K562 (cell line): ENCODE data around the gene IKZF4. TPM values are rescaled to one million over a fixed set of nuclear protein-coding genes. Genes with fewer than 3 reads are reported as not detected.
A peak's percentile ranks its signal among the peaks of the same experiment; 100 is the strongest.

ENCODE experiments used
- ATAC-seq: fragments of 200-7000 bp; cut with Tn5 transposase; 3 replicates; pipeline ENCODE4 v1.9.1; 2020; ENCODE audit warnings: moderate library complexity
- BruUV-seq: library from RNA; stranded (reverse); fragments of 400-500 nt; replicated peaks from 2 replicates; lab custom pipeline; 2021; lab: Mats Ljungman, UMichigan
- CTCF ChIA-PET: fragments of 300-600 bp; formaldehyde crosslinking; extraction: SDS; loops from one replicate; lab custom pipeline; 2021; ENCODE audit warnings: low intra/inter-chr PET ratio; lab: Yijun Ruan, JAX
- POLR2A ChIA-PET: fragments of 300-600, 350-650 bp; sonication (Branson Sonifier 250); formaldehyde crosslinking; extraction: SDS; loops from one replicate; lab custom pipeline; 2021; ENCODE audit warnings: antibody characterized with exemption, inconsistent platforms; lab: Yijun Ruan, JAX
- DNase-seq, 4 experiments: peaks; one replicate each; pipeline versions ENCODE4 v3.0.0 to v3.0.0-alpha.2; 2011 to 2018; ENCODE audit warnings: low spot score in 3 of 4, mixed read lengths in 3 of 4; ENCODE audit errors: extremely low read depth in 1 of 4
- FAIRE-seq: peaks from 2 replicates; lab custom pipeline; 2011; peaks lifted over from hg19 to GRCh38; lab: Jason Lieb, UNC
- H2AFZ ChIP-seq: 2 replicates; pipeline ENCODE4 v1.6.0; 2011; ENCODE audit warnings: low read depth, low read length, control low read depth, inconsistent platforms
- H3K27ac ChIP-seq: fragments of 200-600 bp; 3 replicates; pipeline ENCODE4 v1.8.0; 2011; ENCODE audit warnings: low read depth, mild to moderate bottlenecking, control low read depth, inconsistent platforms, low read length, moderate library complexity, mixed read lengths; ENCODE audit errors: extremely low read depth
- H3K27me3 ChIP-seq, 2 experiments: fragments of 300-600 bp in 1 of 2; 2 replicates in 1 of 2; 3 replicates in 1 of 2; pipeline versions ENCODE4 v1.6.0 to v1.8.0; 2011; ENCODE audit warnings: inconsistent platforms in 2 of 2, low read length in 2 of 2, mild to moderate bottlenecking in 1 of 2, mixed read lengths in 1 of 2, moderate library complexity in 1 of 2; ENCODE audit not compliant: control insufficient read depth in 2 of 2, insufficient read depth in 2 of 2
- H3K36me3 ChIP-seq: fragments of 300-600 bp; 3 replicates; pipeline ENCODE4 v1.8.0; 2011; ENCODE audit warnings: mild to moderate bottlenecking, low read length, inconsistent platforms; ENCODE audit not compliant: control insufficient read depth, insufficient read depth
- H3K4me1 ChIP-seq, 2 experiments: fragments of 200-600 bp in 1 of 2; replicated peaks in 1 of 2; 2 replicates in 1 of 2; 3 replicates in 1 of 2; pipeline versions ENCODE4 v1.5.1 to v1.8.0; 2011; ENCODE audit warnings: inconsistent platforms in 2 of 2, low read length in 2 of 2, mild to moderate bottlenecking in 1 of 2, mixed read lengths in 1 of 2, moderate library complexity in 1 of 2; ENCODE audit not compliant: control insufficient read depth in 2 of 2, insufficient read depth in 2 of 2
- H3K4me2 ChIP-seq: 2 replicates; pipeline ENCODE4 v1.6.1; 2011; ENCODE audit warnings: low read length, control low read depth, inconsistent platforms, mixed read lengths; ENCODE audit not compliant: insufficient read depth
- H3K4me3 ChIP-seq: fragments of 200-600 bp; sonication (generic), shearing (Covaris generic); 2 replicates; pipeline ENCODE4 v1.5.1; 2016; ENCODE audit warnings: control low read depth, inconsistent platforms
- H3K79me2 ChIP-seq: fragments of 200-600 bp; 3 replicates; pipeline ENCODE4 v1.8.0; 2011; ENCODE audit warnings: low read length, inconsistent platforms; ENCODE audit not compliant: control insufficient read depth, insufficient read depth
- H3K9ac ChIP-seq, 2 experiments: 2 replicates each; pipeline versions ENCODE4 v1.6.0 to v1.6.1; 2011; ENCODE audit warnings: low read depth in 2 of 2, low read length in 2 of 2, control low read depth in 1 of 2, inconsistent platforms in 1 of 2, mild to moderate bottlenecking in 1 of 2, mixed read lengths in 1 of 2; ENCODE audit not compliant: insufficient read depth in 1 of 2
- H3K9me1 ChIP-seq: one replicate; pipeline ENCODE4 v1.6.0; 2011; ENCODE audit warnings: inconsistent platforms, mild to moderate bottlenecking, low read length, moderate library complexity; ENCODE audit not compliant: control insufficient read depth, insufficient read depth
- H3K9me3 ChIP-seq: replicated peaks from 2 replicates; pipeline ENCODE4 v1.5.1; 2011; ENCODE audit warnings: low read depth, low read length, inconsistent platforms; ENCODE audit not compliant: control insufficient read depth, insufficient read depth
- H4K20me1 ChIP-seq: replicated peaks from 2 replicates; pipeline ENCODE4 v1.6.1; 2011; ENCODE audit warnings: low read length, inconsistent platforms, mixed read lengths; ENCODE audit not compliant: control insufficient read depth, insufficient read depth
- AFF4 ChIP-seq: sonication (generic); formaldehyde crosslinking; IDR thresholded peaks from 2 replicates; pipeline ENCODE4 v1.8.0; 2023; ENCODE audit warnings: mild to moderate bottlenecking, missing genetic modification reagents
- HLTF ChIP-seq: fragments of 450-650 bp; IDR thresholded peaks from 2 replicates; pipeline ENCODE4 v1.6.1; 2016
- HNRNPH1 ChIP-seq: fragments of 200-400 bp; formaldehyde crosslinking; optimal IDR thresholded peaks from 2 replicates; pipeline ENCODE3; 2017; ENCODE audit warnings: low read depth, mild to moderate bottlenecking, low read length, moderate library complexity
- ID3 ChIP-seq, 2 experiments: fragments of 250-450 bp in 1 of 2; fragments of 450-650 bp in 1 of 2; sonication (Bioruptor Pico) in 1 of 2; IDR thresholded peaks; 2 replicates each; pipeline versions ENCODE4 v1.6.1 to v1.8.0; 2016 to 2021; ENCODE audit warnings: mild to moderate bottlenecking in 2 of 2, moderate library complexity in 2 of 2, missing compliant biosample characterization in 1 of 2, missing genetic modification characterization in 1 of 2
- KDM1A ChIP-seq, 2 experiments: fragments of 450-650 bp; IDR thresholded peaks; 2 replicates each; pipeline ENCODE4 v1.6.1; 2016; ENCODE audit warnings: mild to moderate bottlenecking in 2 of 2
- MCM7 ChIP-seq, 2 experiments: fragments of 450-650 bp; IDR thresholded peaks; 2 replicates each; pipeline ENCODE4 v1.6.1; 2016 to 2018
- PHB2 ChIP-seq: fragments of 450-650 bp; IDR thresholded peaks from 2 replicates; pipeline ENCODE4 v1.6.1; 2017; ENCODE audit warnings: low read depth
- PHF20 ChIP-seq: fragments of 450-650 bp; IDR thresholded peaks from 2 replicates; pipeline ENCODE4 v1.6.1; 2018; ENCODE audit not compliant: partially characterized antibody
- SMARCE1 ChIP-seq: fragments of 450-650 bp; IDR thresholded peaks from 2 replicates; pipeline ENCODE4 v1.7.1; 2016; ENCODE audit warnings: mild to moderate bottlenecking
- TOE1 ChIP-seq, 2 experiments: fragments of 450-650 bp in 1 of 2; sonication (generic) in 1 of 2; formaldehyde crosslinking in 1 of 2; IDR thresholded peaks; 2 replicates each; pipeline versions ENCODE4 v1.7.1 to v1.8.0; 2016 to 2022; ENCODE audit warnings: borderline replicate concordance in 2 of 2, mild to moderate bottlenecking in 2 of 2, antibody characterized with exemption in 1 of 2, inconsistent platforms in 1 of 2, low read depth in 1 of 2, missing genetic modification reagents in 1 of 2, moderate library complexity in 1 of 2
- ZBTB7A ChIP-seq: IDR thresholded peaks from 2 replicates; pipeline ENCODE4 v1.6.1; 2011; ENCODE audit warnings: low read depth, mild to moderate bottlenecking, low read length, moderate library complexity, borderline replicate concordance; ENCODE audit not compliant: control insufficient read depth
- ZFP36 ChIP-seq: fragments of 150-350 bp; IDR thresholded peaks from 2 replicates; pipeline ENCODE4 v1.6.1; 2018; ENCODE audit warnings: low read length, low read depth; ENCODE audit not compliant: partially characterized antibody
- ZNF707 ChIP-seq: fragments of 250-450 bp; sonication (Bioruptor Pico); conservative IDR thresholded peaks from 2 replicates; pipeline ENCODE4 v1.8.0; 2022; ENCODE audit warnings: inconsistent platforms, mild to moderate bottlenecking, moderate library complexity
- ZSCAN29 ChIP-seq: fragments of 450-650 bp; IDR thresholded peaks from 2 replicates; pipeline ENCODE4 v1.6.1; 2017
- WGBS: fragments of 100-300 bp; shearing (Covaris generic); methylation state at CpG from one replicate; pipeline ENCODE4 v1.1.6; 2016; ENCODE audit warnings: low coverage, mixed read lengths; ENCODE audit not compliant: insufficient coverage; ENCODE audit errors: missing lambda C conversion rate; 5-methylcytosine and 5-hydroxymethylcytosine counted together
- in situ Hi-C: fragments of 300-500 bp; cut with MboI; formaldehyde crosslinking; loops from 4 replicates; pipeline ENCODE4 v1.15.0; 2018; ENCODE audit warnings: inconsistent platforms, mixed read lengths
- intact Hi-C: fragments of 100-400 bp; cut with micrococcal nuclease; formaldehyde crosslinking; loops from 2 replicates; pipeline ENCODE4 v1.14.2; 2022
- polyA plus RNA-seq, 8 experiments: library from polyadenylated mRNA; depleted of rRNA in 4 of 8; stranded (reverse) in 5 of 8; unstranded in 3 of 8; fragments of >200 nt; fragmentation: Nextera tagmentation in 2 of 8; fragmentation: Illumina TruSeq in 1 of 8; extraction: Ambion mirVana in 2 of 8; extraction: Trizol in 1 of 8; gene quantifications; 2 replicates each; pipeline versions ENCODE4 v1.2.1 to v1.2.3, GENCODE V29; 2011 to 2014; ENCODE audit warnings: inconsistent platforms in 1 of 8, missing spikeins in 1 of 8
- total RNA-seq, 7 experiments: library from RNA; depleted of rRNA in 6 of 7; stranded (reverse); fragments of >200 nt in 6 of 7; fragmentation: Illumina TruSeq in 2 of 7; extraction: Trizol in 2 of 7; gene quantifications; 2 replicates each; pipeline versions ENCODE4 v1.2.1 to v1.2.3, GENCODE V29; 2011 to 2021; ENCODE audit warnings: low replicate concordance in 1 of 7

The IKZF4 gene
- total and polyA plus RNA-seq, 9 of the 15 experiments (the other 6 are each of a cell fraction or from before 2014, with no cell fraction given) = 1.9 to 16.3 (median 3.6) TPM

GRCh38 chr12:55996201-55996714 lies 24.6 kb upstream of the IKZF4 start:
- no peaks in the 10 kb centered on the region for H3K9me3 ChIP-seq
- 0 out of 4 replicates have a peak, but pooled peaks of 1 of the 2 experiments have one; percentile 13 for TF ChIP-seq MCM7 (IDR thresholded peaks at IDR 0.05)
- TF ChIP-seq SMARCE1 = peak; percentile 30; the same call in 1 of the 2 replicates
- 0 out of 2 replicates have a peak, but pooled peaks have one; percentile 31 for TF ChIP-seq ZSCAN29
- TF ChIP-seq PHB2 = peak; percentile 37; the same call in 1 of the 2 replicates
- 0 out of 2 replicates have a peak, but pooled peaks have one; percentile 26 for TF ChIP-seq ZBTB7A
- TF ChIP-seq KDM1A (IDR thresholded peaks at IDR 0.05) = peak; percentile 62 to 90
- TF ChIP-seq AFF4 (CRISPR knock-in tag) = 0 out of 2 replicates have a peak, but pooled peaks have one; percentile 50
- peak; percentile 62; the same call in 1 of the 2 replicates for TF ChIP-seq HLTF
- TF ChIP-seq ID3 (CRISPR knock-in tag; IDR thresholded peaks at IDR 0.05) = no peak
- TF ChIP-seq ID3 (tag; IDR thresholded peaks at IDR 0.05) = 0 out of 2 replicates have a peak, but pooled peaks have one; percentile 43
- peak; percentile 2 for TF ChIP-seq ZFP36
- 0 out of 2 replicates have a peak, but pooled peaks have one; percentile 23 for TF ChIP-seq TOE1 (IDR thresholded peaks at IDR 0.05; ENCODE audit: borderline replicate concordance)
- no peak for TF ChIP-seq TOE1 (CRISPR knock-in tag; IDR thresholded peaks at IDR 0.05; ENCODE audit: borderline replicate concordance, low read depth)
- TF ChIP-seq PHF20 = peak; percentile 50
- no peak for TF ChIP-seq ZNF707
- no peak for TF ChIP-seq HNRNPH1

More at GRCh38 chr12:55996201-55996714, 24.6 kb upstream of the IKZF4 start:
- Histone ChIP-seq H2AFZ (peak overlapping the region; percentile 84; the same call in 1 of the 2 replicates), H3K27me3 (no peaks in the 10 kb centered on the region), H3K36me3 (peaks cover 37% of the 10 kb centered on the region; the same call in 2 of the 3 replicates), H3K9me1 (no peaks in the 10 kb centered on the region), H3K9ac (peak overlapping the region in 1 of 2 experiments; percentile 83; a peak in 2 of 4 replicates), H4K20me1 (no peaks in the 10 kb centered on the region), H3K4me2 (peak overlapping the region; percentile 100), H3K27ac (peak overlapping the region; percentile 74; the same call in 2 of the 3 replicates), H3K79me2 (peaks cover 19% of the 10 kb centered on the region), H3K4me1 (peaks cover 3 to 19% of the 10 kb centered on the region in 2 experiments; a peak in 4 of 5 replicates), H3K4me3 (peak overlapping the region; percentile 60)
- in situ Hi-C loops = loop anchor here (5.0 kb wide), 1 partner anchor 36 kb away; no protein-coding TSS in a partner anchor
- WGBS = 10% methylated on average over 14 of the region's 14 CpGs
- BruUV-seq = no TSS peak
- ATAC-seq (peak; percentile 39), DNase-seq (peak; percentile 55 to 84 (median 58)), FAIRE-seq (no peak)
- intact Hi-C loops = loop anchor here (1.0 kb wide), 1 partner anchor 33 kb away; no protein-coding TSS in a partner anchor
- CTCF ChIA-PET = interaction anchor here (1.0 to 3.7 kb wide), 4 partner anchors 33 to 193 kb away, joined by 3 to 35 read pairs (median 12); partner anchors contain the start of genes RPS26 and SMARCC2
- POLR2A ChIA-PET = interaction anchor here (0.5 to 5.1 kb wide), 13 partner anchors 11 to 257 kb away, joined by 3 to 31 read pairs (median 4); partner anchors contain the start of genes IKZF4, PA2G4 and RAB5B
